Left forelimb (tissue), 1 donor: ENCODE data around the gene TRIM62.
"Not testable (repeated sequence)": the region's sequence is repeated elsewhere in the genome, so short reads cannot be mapped to it uniquely, and the experiment has no call there.

Experiments
- DNase-seq: peaks from one replicate; pipeline ENCODE4 v3.0.0-alpha.2; 2018; ENCODE audit warnings: low spot score

The TRIM62 gene

DNA sequence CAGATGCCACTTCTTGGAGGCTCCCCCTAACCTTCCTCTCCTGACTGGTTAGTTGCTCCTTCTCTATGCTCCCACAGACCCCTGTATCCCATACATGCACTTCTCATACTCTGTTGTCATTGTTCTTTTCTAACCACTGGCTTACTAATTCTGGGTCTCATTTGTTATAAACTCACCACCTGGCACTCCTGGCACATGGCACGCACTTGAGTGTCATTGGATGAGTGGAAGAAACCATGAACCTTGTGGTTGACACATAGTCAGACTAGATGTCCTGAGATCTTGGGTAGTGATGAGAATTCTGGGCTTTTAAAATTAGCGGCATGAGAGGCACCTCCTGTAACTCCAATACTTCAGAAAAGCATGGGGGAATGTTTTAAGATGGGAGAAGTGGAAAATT, 49.3 kb downstream of the TRIM62 start:
- DNase-seq = no peak

DNA sequence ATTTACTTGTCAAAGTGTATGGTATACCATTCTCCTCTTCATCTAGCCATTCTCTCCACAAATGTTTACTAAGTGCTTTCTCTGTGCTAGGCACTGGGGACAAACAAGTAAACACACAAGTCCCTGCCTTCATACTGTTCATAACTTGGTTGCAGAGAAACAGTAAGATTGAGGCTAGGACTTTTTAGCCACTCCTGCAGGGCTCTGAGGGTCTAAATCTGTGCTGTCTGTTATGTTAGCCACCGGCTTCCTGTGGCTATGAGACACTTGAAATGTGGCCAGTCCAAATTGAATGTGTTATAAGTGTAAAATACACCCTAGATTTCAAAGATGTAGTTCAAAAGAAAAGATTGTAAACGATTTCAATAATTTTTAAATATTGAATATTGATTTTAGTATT, 50.7 kb downstream of the TRIM62 start:
- no peak for DNase-seq

DNA sequence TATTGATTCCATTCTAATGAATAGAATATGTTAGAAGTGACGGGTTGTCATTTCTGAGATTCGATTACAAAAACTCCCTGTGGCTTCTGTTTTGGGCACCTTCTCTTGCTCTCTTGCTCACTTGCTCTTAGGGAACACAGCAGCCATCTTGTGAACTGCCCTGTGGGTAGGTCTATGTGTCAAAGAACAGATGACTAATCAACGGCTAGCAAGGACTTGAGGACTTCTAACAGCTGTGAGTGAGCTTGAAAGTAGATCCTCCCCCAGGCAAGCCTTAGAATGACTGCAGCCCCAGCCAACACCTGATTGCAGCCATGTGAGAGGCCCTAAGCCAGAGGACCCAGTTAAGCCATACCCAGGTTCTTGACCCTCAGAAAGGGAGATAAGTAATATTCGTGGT, 51.5 kb downstream of the TRIM62 start:
- no peak for DNase-seq

GRCh38 chr1:33128781-33129180, 53.1 kb downstream of the TRIM62 start:
- no peak for DNase-seq

- peak; percentile 97 for DNase-seq
These were observed 54.6 kb downstream of the TRIM62 start for GRCh38 chr1:33127001-33127823.

DNA sequence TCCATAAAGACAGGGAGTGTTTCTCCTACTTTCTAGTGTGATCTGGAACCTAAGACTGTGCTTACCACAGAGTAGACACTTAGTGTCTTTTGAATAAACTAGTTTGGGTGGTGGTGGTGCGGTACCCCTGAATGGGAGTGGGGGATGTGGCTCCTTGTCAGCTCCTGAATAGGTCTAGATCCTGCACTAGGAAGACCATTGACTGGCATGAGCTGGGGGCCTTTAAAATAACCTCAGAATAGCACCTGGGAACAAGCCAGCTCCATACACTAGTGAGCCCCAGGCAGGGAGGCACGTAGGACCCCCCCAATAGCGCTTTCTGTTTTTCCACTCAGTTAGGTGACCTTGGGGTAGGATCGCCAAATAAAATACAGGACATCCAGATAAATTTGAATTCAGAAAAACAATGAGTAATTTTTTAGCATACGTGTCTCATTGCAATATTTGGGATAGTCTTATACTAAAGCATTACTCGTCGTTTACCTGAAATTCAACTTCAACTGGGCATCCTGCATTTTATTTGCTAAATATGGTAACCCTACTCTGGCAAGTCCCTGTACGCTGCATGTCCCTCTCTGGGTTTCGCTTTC, 55.3 kb downstream of the TRIM62 start:
- DNase-seq = no peak

- DNase-seq = not testable (repeated sequence)
These were observed 57.2 kb downstream of the TRIM62 start for GRCh38 chr1:33124647-33125046.

- no peak for DNase-seq
These were observed 58.6 kb downstream of the TRIM62 start for GRCh38 chr1:33123266-33123665.

GRCh38 chr1:33122483-33123178, 59.2 kb downstream of the TRIM62 start:
- DNase-seq = no peak

DNA sequence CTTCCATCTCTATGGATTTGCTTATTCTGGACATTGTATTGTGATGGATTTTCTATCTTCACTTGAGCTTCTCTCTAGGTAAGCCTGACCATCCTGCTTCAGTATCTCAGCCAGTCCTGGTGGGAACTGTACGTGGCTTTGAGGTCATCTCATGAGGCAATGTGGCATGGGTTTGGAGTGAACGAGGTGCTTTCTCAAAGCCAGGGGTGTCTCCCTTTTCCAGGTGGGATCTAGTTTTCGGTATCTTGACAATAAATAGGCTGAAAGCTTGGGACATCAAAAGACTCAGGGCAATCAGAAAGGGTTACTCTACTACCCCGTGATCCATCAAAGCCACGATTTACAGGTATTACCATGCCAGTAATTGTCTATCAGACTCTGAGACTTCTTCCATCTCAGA, 60.1 kb downstream of the TRIM62 start:
- no peak for DNase-seq

- DNase-seq = no peak
These were observed 61.2 kb downstream of the TRIM62 start for GRCh38 chr1:33120436-33121231.

DNA sequence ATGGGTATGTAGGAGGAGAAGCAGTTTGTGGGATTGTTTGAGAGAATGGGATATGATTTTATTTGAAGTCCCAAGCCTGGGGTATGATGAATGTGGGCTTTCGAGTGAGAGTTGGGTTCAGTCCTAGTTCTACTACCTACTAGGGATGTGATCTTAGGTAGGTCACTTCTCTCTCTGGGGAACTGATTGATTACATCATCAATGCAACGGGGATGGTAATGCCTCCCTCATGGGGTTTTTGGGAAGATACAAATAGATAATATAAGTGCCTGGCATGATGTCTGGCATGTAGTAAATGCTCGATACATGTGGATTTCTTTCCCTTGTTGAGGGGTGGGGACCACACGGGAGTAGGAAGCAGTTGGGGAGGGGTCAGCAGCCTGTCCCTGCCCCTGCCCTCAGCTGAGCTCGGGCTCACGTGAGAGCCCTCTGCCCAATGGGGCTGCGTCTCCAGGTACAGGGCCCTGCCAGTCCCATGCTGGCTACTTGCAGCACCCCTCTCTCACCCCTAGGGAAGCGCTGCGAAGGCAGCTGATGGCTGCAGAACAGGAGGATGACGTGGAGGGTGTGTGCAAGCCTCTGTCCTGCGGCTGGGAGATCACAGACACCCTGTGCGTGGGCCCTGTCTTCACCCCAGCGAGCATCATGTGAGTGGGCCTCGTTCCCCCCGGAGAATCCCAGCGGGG, 62.2 kb downstream of the TRIM62 start:
- no peak for DNase-seq

- no peak for DNase-seq
These were observed 62.8 kb downstream of the TRIM62 start for GRCh38 chr1:33119050-33119449.

- no peak for DNase-seq
These were observed 63.6 kb downstream of the TRIM62 start for GRCh38 chr1:33118274-33118673.

- no peak for DNase-seq
These were observed 64.3 kb downstream of the TRIM62 start for GRCh38 chr1:33117440-33118085.

- DNase-seq = no peak
These were observed 69.9 kb downstream of the TRIM62 start for GRCh38 chr1:33111965-33112364.

- no peak for DNase-seq
These were observed 71.4 kb downstream of the TRIM62 start for GRCh38 chr1:33110477-33110876.

- DNase-seq = not testable (repeated sequence)
These were observed 81.8 kb downstream of the TRIM62 start for GRCh38 chr1:33100119-33100415.

DNA sequence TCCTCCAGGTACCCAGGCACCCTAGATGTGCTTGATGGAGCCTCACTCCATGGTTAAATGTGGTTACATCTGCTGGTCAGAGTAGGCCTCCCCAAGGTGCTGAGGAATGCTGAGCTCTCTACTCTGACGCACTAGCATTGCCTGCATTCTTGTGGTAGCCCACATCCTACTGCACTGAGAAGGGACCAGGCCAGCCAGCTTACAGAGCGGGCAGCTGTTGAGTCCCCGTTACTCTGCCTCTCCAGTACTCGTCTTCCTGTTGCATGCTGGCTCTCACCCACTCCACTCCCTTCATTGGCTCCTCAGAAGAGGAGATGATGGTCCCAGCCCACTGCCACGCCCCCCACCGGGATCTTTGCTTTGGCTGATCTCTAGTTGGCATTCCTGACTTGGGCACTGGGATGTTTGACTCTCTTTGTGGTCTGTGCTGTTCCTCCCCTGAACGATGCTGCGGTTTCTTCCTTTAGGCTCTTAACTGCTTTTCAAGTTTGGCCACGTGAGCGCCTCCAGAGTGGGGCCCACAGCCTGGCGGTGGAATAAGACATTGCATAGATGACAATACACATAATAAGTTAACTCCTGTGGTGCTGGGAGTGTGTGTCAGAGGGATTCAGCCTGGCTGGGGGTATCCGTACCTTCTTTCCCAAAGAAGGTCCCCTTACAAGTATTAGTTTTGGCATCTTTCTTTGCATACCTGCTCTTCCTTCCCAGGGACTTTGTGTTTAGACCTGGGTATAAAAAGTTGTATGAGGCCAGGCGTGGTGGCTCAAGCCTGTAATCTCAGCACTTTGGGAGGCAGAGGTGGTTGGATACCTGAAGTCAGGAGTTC, 82.3 kb downstream of the TRIM62 start:
- no peak for DNase-seq

DNA sequence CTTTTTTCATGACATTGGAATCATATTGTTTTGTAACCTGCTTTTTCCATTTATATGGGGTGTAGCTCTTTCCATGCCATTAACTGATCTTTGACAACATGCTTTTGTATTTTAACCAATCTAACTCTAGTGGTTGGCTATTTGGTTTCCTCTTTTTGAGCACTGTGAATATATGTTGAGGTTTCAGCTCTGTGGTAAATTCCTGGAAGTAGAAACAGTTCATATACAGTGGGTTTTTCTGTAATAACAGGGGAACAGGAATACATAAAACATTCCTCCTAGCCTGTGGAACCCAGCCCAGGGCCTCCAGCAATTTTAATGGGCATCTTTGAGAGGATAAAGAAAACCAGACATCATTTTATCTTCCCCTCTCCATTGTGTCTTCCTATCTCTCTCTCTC, 83.5 kb downstream of the TRIM62 start:
- DNase-seq = no peak

DNA sequence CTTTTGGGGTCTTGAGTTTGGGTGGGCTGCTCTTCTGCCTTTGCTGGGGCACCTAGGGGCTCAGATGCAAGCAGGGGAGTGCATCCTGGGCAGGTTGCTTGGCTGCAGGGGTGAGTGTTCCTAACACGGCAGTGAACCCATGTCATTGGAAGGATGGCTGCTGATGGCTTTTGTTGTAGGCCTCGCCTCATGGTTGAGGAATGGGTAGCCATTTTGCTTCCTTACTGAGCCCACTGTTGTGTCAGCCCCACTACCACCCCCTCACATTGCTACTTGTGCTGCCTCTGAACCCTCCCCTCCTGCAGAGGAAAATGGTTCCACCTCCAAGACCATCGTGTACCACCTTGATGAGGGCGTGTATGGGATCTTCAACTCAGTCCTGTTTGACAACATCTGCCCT, 84.1 kb downstream of the TRIM62 start:
- no peak for DNase-seq
